K562 (cell line): ENCODE measurements around the gene GCK. TPM values are rescaled to one million over a fixed set of nuclear protein-coding genes. Genes with fewer than 3 reads are reported as not detected.
A peak's percentile ranks its signal among the peaks of the same experiment; 100 is the strongest.

ENCODE experiments used
- CTCFL ChIP-seq: IDR thresholded peaks from 2 replicates; pipeline ENCODE4 v1.6.1; 2011; ENCODE audit warnings: borderline replicate concordance, low read depth, mild to moderate bottlenecking, moderate library complexity, low read length; ENCODE audit not compliant: insufficient read depth, poor library complexity, severe bottlenecking
- ESRRB ChIP-seq: fragments of 250-450 bp; sonication (Bioruptor Pico); IDR thresholded peaks from 2 replicates; pipeline ENCODE4 v1.5.0; 2020; ENCODE audit warnings: mild to moderate bottlenecking, moderate library complexity, borderline replicate concordance
- HIVEP1 ChIP-seq: fragments of 250-450 bp; sonication (Bioruptor Pico); IDR thresholded peaks from 2 replicates; pipeline ENCODE4 v1.4.0; 2020; ENCODE audit warnings: mild to moderate bottlenecking
- MITF ChIP-seq: IDR thresholded peaks from 2 replicates; pipeline ENCODE4 v1.6.1; 2014; ENCODE audit warnings: antibody characterized with exemption
- PRMT5 ChIP-seq: sonication (generic); formaldehyde crosslinking; IDR thresholded peaks from 2 replicates; pipeline ENCODE4 v1.5.0; 2020; ENCODE audit warnings: missing genetic modification reagents
- RNF219 ChIP-seq: fragments of 250-450 bp; sonication (Bioruptor Pico); IDR thresholded peaks from 2 replicates; pipeline ENCODE4 v1.5.0; 2022; ENCODE audit warnings: mild to moderate bottlenecking
- SMAD3 ChIP-seq: fragments of 450-650 bp; formaldehyde crosslinking; conservative IDR thresholded peaks from 2 replicates; pipeline ENCODE4 v1.4.0; 2020; ENCODE audit warnings: mild to moderate bottlenecking
- SREBF2 ChIP-seq: sonication (generic); formaldehyde crosslinking; IDR thresholded peaks from 2 replicates; pipeline ENCODE4 v1.4.0; 2020; ENCODE audit warnings: mild to moderate bottlenecking, missing genetic modification reagents
- TCF15 ChIP-seq: fragments of 250-450 bp; sonication (Bioruptor Pico); IDR thresholded peaks from 2 replicates; pipeline ENCODE4 v1.8.0; 2022; ENCODE audit warnings: moderate library complexity, mild to moderate bottlenecking, inconsistent platforms
- ZBTB40 ChIP-seq, 2 experiments: fragments of 450-650 bp in 1 of 2; sonication (generic) in 1 of 2; formaldehyde crosslinking in 1 of 2; IDR thresholded peaks; 2 replicates each; pipeline versions ENCODE4 v1.7.1 to v1.9.0; 2016 to 2022; ENCODE audit warnings: inconsistent platforms in 1 of 2, mild to moderate bottlenecking in 1 of 2, missing genetic modification reagents in 1 of 2
- ZNF444 ChIP-seq: fragments of 250-450 bp; sonication (Bioruptor Pico); IDR thresholded peaks from 2 replicates; pipeline ENCODE4 v1.4.0; 2020; ENCODE audit warnings: mild to moderate bottlenecking, moderate library complexity
- polyA plus RNA-seq, 8 experiments: library from polyadenylated mRNA; depleted of rRNA in 4 of 8; stranded (reverse) in 5 of 8; unstranded in 3 of 8; fragments of >200 nt; fragmentation: Nextera tagmentation in 2 of 8; fragmentation: Illumina TruSeq in 1 of 8; extraction: Ambion mirVana in 2 of 8; extraction: Trizol in 1 of 8; gene quantifications; 2 replicates each; pipeline versions ENCODE4 v1.2.1 to v1.2.3, GENCODE V29; 2011 to 2014; ENCODE audit warnings: inconsistent platforms in 1 of 8, missing spikeins in 1 of 8
- total RNA-seq, 7 experiments: library from RNA; depleted of rRNA in 6 of 7; stranded (reverse); fragments of >200 nt in 6 of 7; fragmentation: Illumina TruSeq in 2 of 7; extraction: Trizol in 2 of 7; gene quantifications; 2 replicates each; pipeline versions ENCODE4 v1.2.1 to v1.2.3, GENCODE V29; 2011 to 2021; ENCODE audit warnings: low replicate concordance in 1 of 7

The GCK gene
- total and polyA plus RNA-seq, 9 of the 15 experiments (the other 6 are each of a cell fraction or from before 2014, with no cell fraction given), result 0.11 to 0.55 (median 0.16) TPM; not detected in 3

GRCh38 chr7:44200699-44201461 lies 11.6 kb upstream of the GCK start, which contains the start of gene YKT6 (continued):
- TF ChIP-seq RNF219 (no peak), SMAD3 (no peak), ESRRB (CRISPR knock-in tag) (no peak), HIVEP1 (no peak), ZNF444 (no peak), CTCFL (peak; percentile 87), PRMT5 (no peak), SREBF2 (CRISPR knock-in tag) (no peak), TCF15 (CRISPR knock-in tag) (no peak), ZBTB40 (IDR thresholded peaks at IDR 0.05) (peak; percentile 99), ZBTB40 (CRISPR knock-in tag; IDR thresholded peaks at IDR 0.05) (no peak), MITF (no peak)
